ENCODE results near the gene FURIN. TPM values are rescaled to one million over a fixed set of nuclear protein-coding genes. Genes with fewer than 3 reads are reported as not detected.

Gene FURIN
- total and polyA plus RNA-seq, 2 of the 4 experiments (the other 2 are of a cell fraction), result 34.8 to 54.3 TPM

GRCh38 chr15:90877315-90877714 is 8.9 kb downstream of the FURIN start:
- WGBS, 2 experiments (ENCODE audit: extremely low coverage in 2 of 2, insufficient read length in 1 of 2), result 97% methylated on average over 5 of the region's 14 CpGs; no CpG with 5 or more reads in 1 of the 2 experiments

More at GRCh38 chr15:90877315-90877714, 8.9 kb downstream of the FURIN start:
- Histone ChIP-seq H4K91ac (ENCODE audit: insufficient read depth, low read depth, low read length) (no peak overlapping the region), H2BK5ac (ENCODE audit: low read depth, low read length, poor library complexity, severe bottlenecking) (no peak overlapping the region), H2AK5ac (ENCODE audit: low read depth, low read length) (no peak overlapping the region), H3K9me1 (ENCODE audit: insufficient read depth, low read length) (peaks cover 6% of the 10 kb centered on the region), H3K18ac (ENCODE audit: low read depth, low read length) (no peak overlapping the region), H4K5ac (ENCODE audit: low read depth, low read length) (no peak overlapping the region), H2AFZ (replicated peaks; ENCODE audit: low read length, poor library complexity) (no peak overlapping the region), H3K27me3 (ENCODE audit: control insufficient read depth, insufficient read depth, low read length) (no peaks in the 10 kb centered on the region), H3K14ac (replicated peaks; ENCODE audit: low read depth, low read length) (no peak overlapping the region), H3K27ac (ENCODE audit: insufficient read depth, low read length) (no peak overlapping the region), H3K79me1 (ENCODE audit: low read depth in 1 of 2, low read length in 2 of 2) (peaks cover 11 to 42% of the 10 kb centered on the region in 2 experiments), H3K9ac (ENCODE audit: low read depth, low read length) (no peak overlapping the region), H3K4me3 (ENCODE audit: insufficient read depth, low read depth, low read length) (no peak overlapping the region), H3K4me2 (ENCODE audit: low read depth, low read length) (no peak overlapping the region), H4K8ac (ENCODE audit: low read depth in 2 of 2, low read length in 2 of 2) (no peak overlapping the region), H2AK9ac (replicated peaks; ENCODE audit: low read depth, low read length, poor library complexity) (no peak overlapping the region), H3K9me3 (ENCODE audit: control insufficient read depth, insufficient read depth, low read length) (no peaks in the 10 kb centered on the region), H3K56ac (ENCODE audit: extremely low read depth, insufficient read depth, low read length) (no peak overlapping the region), H3K4ac (ENCODE audit: low read depth, low read length) (no peak overlapping the region), H2BK15ac (ENCODE audit: low read depth, low read length) (no peak overlapping the region), H3K36me3 (ENCODE audit: control insufficient read depth, insufficient read depth, low read length) (peaks cover 62% of the 10 kb centered on the region), H3K4me1 (ENCODE audit: control insufficient read depth, insufficient read depth, low read length) (peaks cover 18% of the 10 kb centered on the region), H2BK20ac (ENCODE audit: low read depth, low read length) (no peak overlapping the region), H4K20me1 (ENCODE audit: insufficient read depth, low read length) (peaks cover 20% of the 10 kb centered on the region), H3K23ac (ENCODE audit: low read depth, low read length) (no peak overlapping the region), H2BK120ac (ENCODE audit: low read depth, low read length) (no peak overlapping the region)
- POLR2A ChIA-PET (ENCODE audit: unreplicated experiment), result no interaction called here
- CTCF ChIA-PET, result no interaction called here
- TF ChIP-seq BHLHE40 (IDR thresholded peaks at IDR 0.05; ENCODE audit: low read depth, low read length) (no peak), FOS (IDR thresholded peaks at IDR 0.05; ENCODE audit: low read depth, low read length) (no peak), RAD21 (IDR thresholded peaks at IDR 0.05; ENCODE audit: low read length) (no peak), RFX5 (IDR thresholded peaks at IDR 0.05; ENCODE audit: low read depth, low read length) (no peak), MAZ (IDR thresholded peaks at IDR 0.05; ENCODE audit: borderline replicate concordance, low read depth, low read length) (no peak), USF2 (IDR thresholded peaks at IDR 0.05; ENCODE audit: low read depth, low read length) (no peak), MAFK (IDR thresholded peaks at IDR 0.05; ENCODE audit: low read depth, low read length) (no peak), SMC3 (IDR thresholded peaks at IDR 0.05; ENCODE audit: low read depth, low read length) (no peak), CHD1 (IDR thresholded peaks at IDR 0.05; ENCODE audit: low read depth, low read length) (no peak)
- no peak for ATAC-seq (ENCODE audit: low read depth)
- intact Hi-C loops (cut with micrococcal nuclease), result no loop called here
- dilution Hi-C loops (cut with HindIII; ENCODE audit: low sequenced_read_pairs, unreplicated experiment), result no loop called here
- no TSS peak for BruUV-seq (replicated peaks)
- DNase-seq, result no peak
- in situ Hi-C loops (cut with MboI; ENCODE audit: low sequenced_read_pairs), result loop anchor here (25.0 kb wide), 1 partner anchor 565 kb away; no protein-coding TSS in a partner anchor

All from IMR-90 (cell line).